ENCODE data around the gene MIDN. TPM values are rescaled to one million over a fixed set of nuclear protein-coding genes. Genes with fewer than 3 reads are reported as not detected.

Gene MIDN
- total RNA-seq, 2 experiments from 2014 or later = 75.2 to 80.7 TPM

DNA sequence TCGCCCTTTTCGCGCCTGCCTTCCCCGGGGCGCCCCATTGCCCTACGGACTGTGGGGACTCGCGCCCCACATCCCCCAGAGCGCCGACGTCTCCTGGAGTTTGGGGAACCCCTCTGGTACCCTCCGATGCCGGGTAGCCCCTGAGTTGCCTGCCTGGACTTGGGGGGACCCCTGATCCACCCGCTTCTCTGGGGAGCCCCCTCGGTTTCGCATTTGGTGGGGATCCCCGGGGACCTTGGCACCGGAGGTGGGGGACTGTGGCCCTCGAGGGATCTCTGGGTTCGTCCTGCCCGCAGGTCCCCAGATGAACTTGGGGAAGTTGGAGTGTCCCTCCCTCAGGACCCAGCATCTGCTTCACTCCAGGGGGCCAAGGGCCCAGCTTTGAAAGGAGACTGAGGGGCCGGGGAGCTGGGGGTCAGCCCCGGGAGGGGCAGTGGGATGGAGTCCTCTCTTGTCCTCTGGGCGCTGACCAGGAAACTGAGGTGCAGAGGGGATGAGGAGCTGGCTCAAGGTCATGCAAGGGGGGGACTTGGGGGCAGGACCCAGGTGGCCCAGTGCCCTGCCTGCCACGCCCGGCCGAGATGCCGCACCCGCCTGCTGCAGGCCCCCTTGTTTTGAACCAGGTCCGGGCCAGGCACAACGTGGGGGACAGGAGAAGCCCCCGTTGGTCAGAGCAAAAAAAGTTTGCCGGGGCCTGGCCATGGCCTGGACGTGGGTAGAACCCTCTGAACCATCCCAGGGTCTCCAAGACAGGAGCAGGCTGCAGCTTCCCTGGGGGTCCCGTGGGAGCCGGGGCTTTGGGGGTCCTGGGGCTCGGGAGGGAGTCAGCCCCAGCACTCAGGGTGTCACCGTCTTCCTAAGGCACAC, 38.3 kb downstream of the MIDN start:
- no peaks in the 10 kb centered on the region for H3K36me3 Mint-ChIP-seq
- no peak overlapping the region for H3K27ac Mint-ChIP-seq
- peak overlapping the region; percentile 47 for H3K4me3 Mint-ChIP-seq
- no peaks in the 10 kb centered on the region for H3K4me1 Mint-ChIP-seq
- POLR2A ChIA-PET = no interaction called here
- ATAC-seq (ENCODE audit: low read depth) = no peak
- H3K27me3 Mint-ChIP-seq = peaks cover 23% of the 10 kb centered on the region
- DNase-seq = peak; percentile 35
- H3K9me3 Mint-ChIP-seq = no peaks in the 10 kb centered on the region

DNA sequence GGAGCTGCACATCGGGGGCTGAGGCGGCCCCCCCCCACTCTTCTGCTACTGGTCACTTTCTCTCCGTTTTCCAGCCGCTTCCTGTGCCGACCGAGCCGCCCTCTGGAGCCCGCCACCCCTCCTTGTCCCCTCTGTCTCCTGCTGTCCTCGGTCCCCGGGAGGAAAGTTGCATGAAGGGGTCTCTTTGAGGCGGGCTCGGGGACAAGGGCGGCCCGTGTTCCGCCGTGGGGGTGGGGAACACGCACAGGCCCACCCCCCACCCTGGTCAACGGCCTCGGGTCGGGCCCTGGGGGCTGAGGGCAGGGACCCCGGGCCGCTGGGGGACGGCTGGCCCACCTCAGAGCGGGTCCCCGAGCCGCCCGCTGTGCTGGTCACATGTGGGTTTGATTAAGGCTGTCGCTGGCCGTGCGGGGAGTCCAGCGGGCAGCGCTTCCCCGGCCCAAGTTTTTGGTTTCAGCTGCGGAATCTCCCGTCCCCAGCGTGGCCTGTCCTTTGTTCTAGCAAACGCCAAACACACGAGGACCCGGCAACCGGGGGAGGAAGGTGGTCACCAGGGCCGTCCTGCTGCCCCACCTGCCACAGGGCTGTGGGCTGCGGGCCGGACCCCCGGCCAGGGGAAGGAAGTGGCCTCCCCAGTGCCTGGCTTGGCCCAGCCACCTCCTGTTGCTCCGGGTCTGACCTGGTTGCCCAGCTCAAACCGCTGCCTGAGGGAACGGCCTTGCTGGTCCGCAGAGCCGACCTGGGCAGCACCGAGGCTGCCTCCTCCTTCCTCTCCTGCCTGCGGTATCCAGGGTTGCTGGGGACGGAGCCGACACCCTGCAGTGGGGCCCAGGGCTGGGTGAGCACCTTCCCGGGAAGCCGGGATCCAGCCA, 39.2 kb downstream of the MIDN start:
- H3K27me3 Mint-ChIP-seq = peaks cover 23% of the 10 kb centered on the region
- ATAC-seq (ENCODE audit: low read depth) (no peak), DNase-seq (no peak)
- POLR2A ChIA-PET = no interaction called here
- no peaks in the 10 kb centered on the region for H3K36me3 Mint-ChIP-seq
- H3K9me3 Mint-ChIP-seq = no peaks in the 10 kb centered on the region
- no peak overlapping the region for H3K27ac Mint-ChIP-seq
- no peak overlapping the region for H3K4me3 Mint-ChIP-seq
- H3K4me1 Mint-ChIP-seq = no peaks in the 10 kb centered on the region

DNA sequence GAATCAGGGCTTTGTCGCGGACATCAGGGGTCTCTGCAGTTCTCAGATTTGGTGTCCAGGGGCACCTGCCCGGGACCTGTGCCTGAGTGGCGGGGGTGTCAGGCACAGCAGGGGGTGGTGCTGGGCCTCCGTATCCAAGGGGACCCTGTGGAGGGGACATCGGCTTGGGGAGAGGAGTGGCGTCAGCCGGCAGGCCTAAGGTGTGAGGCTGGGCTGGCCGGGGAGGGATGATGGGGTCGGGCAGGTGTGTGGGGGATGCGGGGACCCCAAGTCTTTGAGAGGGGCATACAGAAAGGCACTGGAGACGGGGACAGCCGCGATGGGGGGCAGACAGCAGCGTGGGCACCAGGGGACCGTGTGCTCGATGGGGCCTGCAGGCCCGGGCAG, 39.8 kb downstream of the MIDN start:
- Mint-ChIP-seq H3K9me3 (no peaks in the 10 kb centered on the region), H3K36me3 (no peaks in the 10 kb centered on the region), H3K27me3 (peaks cover 21% of the 10 kb centered on the region), H3K4me3 (no peak overlapping the region), H3K27ac (no peak overlapping the region), H3K4me1 (no peaks in the 10 kb centered on the region)
- POLR2A ChIA-PET = no interaction called here
- ATAC-seq (ENCODE audit: low read depth) (no peak), DNase-seq (no peak)

DNA sequence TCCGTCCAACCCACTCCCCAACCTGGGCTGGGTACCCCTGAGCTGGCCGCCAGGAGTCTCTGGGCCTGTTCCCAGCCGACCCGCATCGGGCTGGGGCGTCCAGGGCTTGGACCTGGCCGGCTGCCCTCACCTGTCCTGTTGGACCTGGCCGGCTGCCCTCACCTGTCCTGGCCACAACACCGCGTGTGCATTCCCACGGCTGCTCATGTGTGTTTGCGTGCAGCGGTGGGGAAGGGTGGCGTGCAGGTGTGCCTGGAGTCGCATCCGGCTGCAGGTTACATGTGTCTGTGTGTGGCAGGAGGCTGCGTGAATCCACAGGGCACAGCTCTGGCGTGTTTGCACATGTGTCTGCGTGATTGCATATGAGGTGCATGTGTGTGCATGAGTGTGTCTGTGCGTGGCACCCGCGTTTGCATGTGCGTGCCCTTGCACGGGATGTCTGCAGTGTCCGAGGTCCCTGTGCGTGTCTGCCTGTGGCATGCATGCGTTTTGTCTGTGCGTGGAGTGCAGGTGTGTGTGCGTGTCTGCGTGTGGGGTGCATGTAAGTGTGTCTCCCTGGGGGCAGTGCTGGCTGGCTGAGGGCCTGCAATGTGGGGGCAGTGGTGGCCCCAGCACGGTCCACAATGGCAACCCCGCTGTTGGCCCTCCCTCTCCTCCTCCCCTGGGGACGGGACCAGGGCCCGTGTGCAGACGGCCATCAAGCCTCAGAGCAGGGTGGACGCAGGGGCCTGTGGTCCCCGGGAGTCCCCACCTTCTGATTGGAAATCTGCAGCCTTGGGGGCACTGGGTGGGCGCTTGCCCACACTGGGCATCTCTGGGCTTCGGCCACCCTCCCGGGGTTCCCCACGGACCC, 40.7 kb downstream of the MIDN start:
- Mint-ChIP-seq H3K27me3 (peaks cover 18% of the 10 kb centered on the region), H3K9me3 (no peaks in the 10 kb centered on the region), H3K4me1 (no peaks in the 10 kb centered on the region), H3K27ac (no peak overlapping the region), H3K36me3 (no peaks in the 10 kb centered on the region), H3K4me3 (no peak overlapping the region)
- POLR2A ChIA-PET = no interaction called here
- no peak for ATAC-seq (ENCODE audit: low read depth)
- no peak for DNase-seq

DNA sequence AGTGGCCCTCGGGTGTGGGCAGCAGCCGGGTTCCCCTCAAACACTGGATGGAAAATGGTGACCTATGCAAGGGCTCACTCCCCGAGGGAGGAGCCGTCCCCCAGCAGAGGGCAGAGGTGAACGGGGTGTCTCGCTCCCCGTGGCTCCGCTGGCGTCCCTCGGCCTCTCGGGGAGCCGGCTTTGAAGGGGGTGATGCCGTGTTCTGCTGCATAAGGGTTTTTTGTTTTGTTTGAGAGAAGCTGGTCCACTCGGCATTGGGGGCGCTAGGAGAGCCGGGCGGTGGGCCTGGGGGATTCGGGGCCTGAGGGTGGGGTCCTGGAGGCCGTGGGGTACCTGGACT, 41.3 kb downstream of the MIDN start:
- Mint-ChIP-seq H3K27me3 (peaks cover 14% of the 10 kb centered on the region), H3K4me3 (no peak overlapping the region), H3K4me1 (no peaks in the 10 kb centered on the region), H3K27ac (no peak overlapping the region), H3K36me3 (no peaks in the 10 kb centered on the region), H3K9me3 (no peaks in the 10 kb centered on the region)
- POLR2A ChIA-PET = no interaction called here
- no peak for ATAC-seq (ENCODE audit: low read depth)
- DNase-seq = no peak

DNA sequence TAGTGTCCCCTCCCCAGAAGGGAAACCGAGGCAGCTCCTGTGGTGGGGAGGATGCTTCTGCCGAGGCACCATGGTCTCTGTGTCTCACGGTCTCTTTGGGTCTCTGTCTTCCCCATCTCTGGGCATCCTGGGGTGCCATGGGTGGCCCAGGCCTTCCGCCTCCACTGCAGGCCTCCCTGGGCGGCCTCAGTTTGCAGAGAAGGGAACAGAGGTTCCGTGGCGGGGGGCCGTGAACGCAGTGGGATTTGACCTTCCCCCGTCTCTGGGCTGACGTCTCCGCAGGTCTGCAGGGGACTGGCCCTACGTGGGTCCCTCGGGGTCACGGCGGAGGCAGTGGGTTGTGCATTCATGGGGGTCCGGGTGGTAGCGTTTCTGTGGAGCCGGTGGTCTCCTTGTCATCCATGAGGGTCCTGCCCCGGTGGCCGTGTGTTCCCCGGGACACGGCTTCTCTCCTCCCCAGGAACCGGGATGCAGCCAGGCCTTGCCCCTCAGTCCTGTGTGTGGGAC, 41.9 kb downstream of the MIDN start:
- Mint-ChIP-seq H3K27me3 (peaks cover 13% of the 10 kb centered on the region), H3K36me3 (no peaks in the 10 kb centered on the region), H3K4me3 (no peak overlapping the region), H3K4me1 (no peaks in the 10 kb centered on the region), H3K9me3 (no peaks in the 10 kb centered on the region), H3K27ac (no peak overlapping the region)
- POLR2A ChIA-PET = no interaction called here
- ATAC-seq (ENCODE audit: low read depth) (no peak), DNase-seq (no peak)

DNA sequence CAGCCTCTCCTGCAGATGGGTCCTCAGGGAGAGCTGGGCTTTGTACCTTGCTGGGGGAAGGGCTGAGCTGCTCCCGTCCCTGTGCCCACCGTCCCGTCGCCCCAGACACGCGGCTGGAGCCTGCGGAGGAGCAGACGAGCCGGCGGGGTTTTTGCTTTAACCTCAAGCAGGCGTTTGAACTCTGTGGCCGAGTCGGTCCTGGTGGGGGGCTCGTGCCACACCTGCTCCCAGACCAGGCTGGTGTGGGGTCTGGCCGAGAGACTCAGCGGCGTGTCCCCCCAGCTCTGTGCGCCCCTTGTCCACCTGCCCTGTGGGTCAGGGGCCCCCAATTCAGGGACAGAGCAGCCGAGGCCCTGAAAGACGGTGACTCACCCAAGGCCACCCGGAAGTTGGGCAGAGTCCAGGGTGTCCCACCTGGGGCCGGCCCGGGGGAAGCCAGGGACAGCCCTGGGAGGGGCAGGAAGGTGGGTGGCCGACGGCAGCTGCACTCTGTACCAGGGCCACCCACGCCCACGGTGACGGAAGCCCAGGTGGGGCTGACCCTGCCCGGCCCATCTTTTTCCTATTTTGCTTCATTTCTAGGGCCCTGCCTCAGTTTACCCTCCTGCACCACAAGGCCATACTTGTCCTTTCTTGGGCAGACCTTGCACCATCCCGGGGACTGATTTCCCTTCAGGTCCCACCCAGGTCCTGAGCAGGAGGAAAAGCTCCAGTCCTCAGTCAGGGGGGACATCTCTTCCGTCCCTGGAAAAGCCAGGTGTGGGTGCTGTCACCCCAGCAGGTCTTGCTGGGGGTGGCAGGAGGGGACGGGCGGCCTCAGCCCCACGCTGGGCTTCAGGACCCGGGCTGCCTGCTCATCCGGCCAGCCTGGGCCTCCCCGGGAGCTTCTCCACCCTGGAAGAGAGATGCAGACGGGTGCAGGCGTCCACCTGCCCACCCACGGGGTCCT, 42.6 kb downstream of the MIDN start:
- no peak overlapping the region for H3K27ac Mint-ChIP-seq
- H3K27me3 Mint-ChIP-seq = peaks cover 12% of the 10 kb centered on the region
- no peaks in the 10 kb centered on the region for H3K9me3 Mint-ChIP-seq
- no peaks in the 10 kb centered on the region for H3K4me1 Mint-ChIP-seq
- no peak for ATAC-seq (ENCODE audit: low read depth)
- H3K4me3 Mint-ChIP-seq = no peak overlapping the region
- POLR2A ChIA-PET = no interaction called here
- no peaks in the 10 kb centered on the region for H3K36me3 Mint-ChIP-seq
- no peak for DNase-seq

DNA sequence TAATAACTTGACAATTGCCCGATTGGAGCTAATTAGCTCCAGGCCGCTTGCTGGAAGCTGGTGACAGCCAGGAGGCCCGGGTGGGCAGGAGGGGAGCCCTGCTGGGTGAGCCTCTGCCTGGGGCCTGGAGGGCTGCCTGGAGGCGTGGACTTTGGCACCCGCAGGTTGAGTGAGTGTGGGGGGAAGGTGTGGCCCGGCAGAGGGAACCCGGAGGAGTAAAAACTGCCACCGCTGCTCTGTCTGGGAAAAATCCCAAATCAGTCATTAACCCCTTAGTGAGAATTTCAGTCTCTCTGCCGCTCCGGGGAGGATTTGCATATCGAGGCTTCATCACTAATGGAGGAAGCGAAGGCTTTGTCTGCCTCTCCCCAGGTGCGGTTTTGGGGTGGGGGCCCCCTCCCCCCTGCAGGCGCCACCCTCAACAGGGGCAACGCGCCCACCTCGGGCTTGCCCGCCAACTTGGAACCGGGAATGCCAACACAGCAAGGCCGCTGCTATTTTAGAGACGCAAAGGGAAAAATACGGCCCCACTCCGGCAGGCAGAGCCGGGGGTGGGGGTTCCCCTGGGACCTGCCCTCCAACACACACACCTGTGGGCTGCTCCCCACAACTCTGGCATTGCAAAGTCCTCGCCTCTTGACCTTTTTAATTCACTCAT, 43.5 kb downstream of the MIDN start:
- Mint-ChIP-seq H3K27ac (no peak overlapping the region), H3K9me3 (no peaks in the 10 kb centered on the region)
- no peak for DNase-seq

DNA sequence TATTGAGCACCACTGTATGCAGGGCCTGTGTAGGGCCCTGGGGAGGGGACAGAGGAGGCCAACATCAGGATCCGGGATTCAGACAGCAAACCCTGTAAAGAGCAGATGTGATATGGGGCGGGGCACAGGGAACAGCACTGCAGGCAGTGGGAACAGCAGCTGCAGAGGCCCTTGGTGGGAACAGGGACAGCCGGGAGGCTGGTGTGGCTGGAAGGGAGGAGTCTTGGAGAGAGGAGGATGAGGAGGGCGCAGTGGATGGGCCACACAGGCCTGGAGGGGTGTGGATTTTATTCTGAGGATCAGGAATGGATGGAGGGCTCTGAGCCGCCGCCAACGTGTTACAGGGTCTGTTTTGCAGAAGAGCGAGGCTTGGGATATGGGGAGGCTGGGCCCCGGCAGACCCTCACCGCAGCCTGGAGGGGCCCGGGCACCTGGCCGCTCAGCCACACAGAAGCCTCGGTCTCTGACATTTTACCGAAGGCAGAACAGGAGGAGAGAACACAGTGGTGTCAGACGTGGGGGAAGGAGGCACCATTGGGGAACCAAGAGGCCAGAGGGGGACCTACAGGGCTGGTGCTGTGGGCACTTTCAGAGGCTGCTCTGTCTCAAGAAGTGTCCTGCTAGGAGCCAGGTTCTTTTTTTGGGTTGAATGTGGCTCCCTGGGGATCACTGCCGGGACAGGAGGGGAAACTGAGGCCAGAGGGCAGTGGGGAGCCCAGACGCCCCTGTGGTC, 44.2 kb downstream of the MIDN start:
- H3K9me3 Mint-ChIP-seq = no peaks in the 10 kb centered on the region
- peaks cover 7% of the 10 kb centered on the region for H3K27me3 Mint-ChIP-seq
- DNase-seq (no peak), ATAC-seq (ENCODE audit: low read depth) (no peak)
- no peak overlapping the region for H3K4me3 Mint-ChIP-seq
- POLR2A ChIA-PET = interaction anchor here (1.1 kb wide), 1 partner anchor 24 kb away, joined by 3 read pairs; the partner anchor contains the start of gene CIRBP
- H3K36me3 Mint-ChIP-seq = no peaks in the 10 kb centered on the region
- H3K4me1 Mint-ChIP-seq = no peaks in the 10 kb centered on the region
- H3K27ac Mint-ChIP-seq = no peak overlapping the region

More for the DNA sequence above, 43.5 kb downstream of the MIDN start:
- POLR2A ChIA-PET = no interaction called here
- Mint-ChIP-seq H3K4me3 (no peak overlapping the region), H3K36me3 (no peaks in the 10 kb centered on the region), H3K4me1 (no peaks in the 10 kb centered on the region), H3K27me3 (peaks cover 7% of the 10 kb centered on the region)
- no peak for ATAC-seq (ENCODE audit: low read depth)

DNA sequence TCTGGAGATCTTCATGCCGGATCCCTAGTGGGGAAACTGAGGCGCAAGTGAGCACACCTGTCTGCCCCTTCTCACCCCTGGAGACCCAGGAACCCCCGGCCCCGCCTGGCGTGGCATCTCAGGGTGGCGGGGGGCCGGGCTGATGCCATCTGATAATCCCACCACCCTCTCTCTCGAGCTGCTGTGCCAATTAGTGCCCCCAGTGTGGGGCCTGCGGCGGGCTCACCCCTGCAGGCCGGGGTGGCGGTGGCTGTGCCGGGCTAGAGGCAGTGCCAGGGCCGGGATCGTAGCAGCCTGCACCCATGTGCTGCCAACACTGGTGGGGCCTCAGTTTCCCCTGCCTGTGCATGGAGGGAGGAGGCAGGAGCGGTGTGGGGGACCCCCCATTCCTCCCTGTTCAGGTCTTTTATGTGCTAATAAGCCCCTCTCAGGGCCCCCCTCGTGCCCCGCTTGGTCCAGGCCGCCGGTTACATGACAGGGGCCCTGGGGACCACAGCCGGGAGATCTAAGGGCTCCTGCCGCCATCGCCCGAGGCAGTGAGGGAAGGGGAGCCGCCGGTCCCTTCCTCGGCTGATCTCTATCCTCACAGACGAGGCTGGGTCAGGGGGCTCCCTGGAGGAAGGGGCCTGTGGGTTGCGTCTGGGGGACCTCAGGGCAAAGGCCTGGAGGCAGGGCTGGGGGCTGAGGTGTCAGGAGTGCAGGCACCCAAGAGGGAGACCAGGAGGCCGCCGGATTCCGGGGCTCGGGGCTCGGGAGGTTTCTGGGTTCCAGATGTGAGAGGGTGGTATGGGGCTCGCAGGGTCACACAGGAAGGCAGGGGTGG, 45.6 kb downstream of the MIDN start:
- no peak for DNase-seq
- Mint-ChIP-seq H3K4me1 (no peaks in the 10 kb centered on the region), H3K27ac (no peak overlapping the region), H3K4me3 (no peak overlapping the region), H3K36me3 (no peaks in the 10 kb centered on the region), H3K9me3 (no peaks in the 10 kb centered on the region), H3K27me3 (peaks cover 11% of the 10 kb centered on the region)
- POLR2A ChIA-PET = no interaction called here
- no peak for ATAC-seq (ENCODE audit: low read depth)

DNA sequence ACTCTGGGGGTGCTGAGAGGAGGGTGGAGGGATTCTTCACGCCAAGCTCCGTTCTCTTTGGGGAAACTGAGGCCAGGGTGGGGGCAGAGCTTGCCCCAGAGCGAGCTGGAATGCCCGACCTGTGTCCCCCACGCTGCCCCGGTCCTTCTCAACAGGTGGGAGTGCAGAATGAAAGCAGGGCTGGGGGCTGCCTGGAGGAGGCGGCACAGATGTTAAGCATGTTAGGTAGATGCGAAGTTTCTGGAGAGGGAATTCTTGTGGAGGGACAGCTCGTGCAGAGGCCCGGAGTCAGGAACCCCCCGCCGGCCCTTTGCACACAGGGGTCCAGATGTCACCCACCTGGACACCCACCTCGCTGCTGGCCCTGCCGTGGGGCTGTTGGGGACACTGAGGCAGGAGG, 46.3 kb downstream of the MIDN start:
- no peaks in the 10 kb centered on the region for H3K36me3 Mint-ChIP-seq
- peak overlapping the region; percentile 13 for H3K4me3 Mint-ChIP-seq
- ATAC-seq (ENCODE audit: low read depth) = no peak
- peaks cover 11% of the 10 kb centered on the region for H3K27me3 Mint-ChIP-seq
- H3K27ac Mint-ChIP-seq = no peak overlapping the region
- POLR2A ChIA-PET = no interaction called here
- DNase-seq = no peak
- no peaks in the 10 kb centered on the region for H3K4me1 Mint-ChIP-seq
- no peaks in the 10 kb centered on the region for H3K9me3 Mint-ChIP-seq
